Astrocyte of the spinal cord (primary cell): Measurements from ENCODE around the gene ELMO1.

Experiments used
- DNase-seq: peaks from one replicate; pipeline ENCODE4 v3.0.0; 2011; ENCODE audit warnings: low read depth, low spot score
- H3K4me3 ChIP-seq: 2 replicates; pipeline ENCODE4 v1.5.1; 2011; ENCODE audit warnings: low read depth, mild to moderate bottlenecking, low read length, moderate library complexity
- CTCF ChIP-seq: IDR thresholded peaks from 2 replicates; pipeline ENCODE4 v1.5.1; 2012; ENCODE audit warnings: low read depth, mild to moderate bottlenecking, low read length, inconsistent platforms
- in situ Hi-C: cut with HindIII; loops from 2 replicates; pipeline ENCODE4 v1.10.0; 2017; ENCODE audit warnings: low sequenced_read_pairs

Gene ELMO1

GRCh38 chr7:36852931-36853330 lies 595.7 kb downstream of the ELMO1 start:
- no peak for DNase-seq
- in situ Hi-C loops = no loop called here
- no peak overlapping the region for H3K4me3 ChIP-seq
- TF ChIP-seq CTCF = no peak

GRCh38 chr7:36852017-36852416 lies 596.6 kb downstream of the ELMO1 start:
- H3K4me3 ChIP-seq = no peak overlapping the region
- DNase-seq = no peak
- in situ Hi-C loops = no loop called here
- no peak for TF ChIP-seq CTCF

GRCh38 chr7:36851382-36851781 lies 597.3 kb downstream of the ELMO1 start:
- no peak for DNase-seq
- in situ Hi-C loops = no loop called here
- TF ChIP-seq CTCF = no peak
- H3K4me3 ChIP-seq = no peak overlapping the region

GRCh38 chr7:36847946-36848345 lies 600.7 kb downstream of the ELMO1 start:
- in situ Hi-C loops = no loop called here
- DNase-seq = no peak
- TF ChIP-seq CTCF = no peak
- H3K4me3 ChIP-seq = no peak overlapping the region

- TF ChIP-seq CTCF = no peak
- no peak overlapping the region for H3K4me3 ChIP-seq
- no peak for DNase-seq
- in situ Hi-C loops = no loop called here
Measured at GRCh38 chr7:36844374-36844773, 604.3 kb downstream of the ELMO1 start.

- no peak for DNase-seq
- TF ChIP-seq CTCF = no peak
- in situ Hi-C loops = no loop called here
- H3K4me3 ChIP-seq = no peak overlapping the region
Measured at GRCh38 chr7:36840904-36841303, 607.8 kb downstream of the ELMO1 start.

GRCh38 chr7:36838616-36839225 lies 609.9 kb downstream of the ELMO1 start:
- in situ Hi-C loops = no loop called here
- TF ChIP-seq CTCF = no peak
- H3K4me3 ChIP-seq = no peak overlapping the region
- no peak for DNase-seq
